Keratinocyte (primary cell): ENCODE measurements around the gene DGCR8. TPM values are rescaled to one million over a fixed set of nuclear protein-coding genes. Genes with fewer than 3 reads are reported as not detected.

ENCODE experiments used
- DNase-seq: peaks from one replicate; pipeline ENCODE4 v3.0.0-alpha.2; 2011; ENCODE audit warnings: low read depth, missing footprints, low spot score
- FAIRE-seq: peaks from 2 replicates; lab custom pipeline; 2011; peaks lifted over from hg19 to GRCh38; lab: Jason Lieb, UNC
- H2AFZ ChIP-seq: 2 replicates; pipeline ENCODE4 v1.6.0; 2012; ENCODE audit warnings: low read length, control low read depth, inconsistent platforms; ENCODE audit not compliant: control insufficient read depth
- H3K27ac ChIP-seq: 2 replicates; pipeline ENCODE4 v1.5.1; 2011; ENCODE audit warnings: low read length; ENCODE audit not compliant: control insufficient read depth, insufficient read depth
- H3K27me3 ChIP-seq: 3 replicates; pipeline ENCODE4 v1.6.0; 2011; ENCODE audit warnings: low read length; ENCODE audit not compliant: control insufficient read depth, insufficient read depth; ENCODE audit errors: extremely low read depth
- H3K36me3 ChIP-seq, 2 experiments: 2 replicates in 1 of 2; 3 replicates in 1 of 2; pipeline ENCODE4 v1.5.1; 2011; ENCODE audit warnings: low read length in 2 of 2, mild to moderate bottlenecking in 1 of 2; ENCODE audit not compliant: control insufficient read depth in 2 of 2, insufficient read depth in 2 of 2; ENCODE audit errors: extremely low read depth in 1 of 2
- H3K4me1 ChIP-seq: 3 replicates; pipeline ENCODE4 v1.5.1; 2011; ENCODE audit warnings: low read length; ENCODE audit not compliant: control insufficient read depth, insufficient read depth; ENCODE audit errors: extremely low read depth
- H3K4me2 ChIP-seq: 3 replicates; pipeline ENCODE4 v1.6.0; 2011; ENCODE audit warnings: low read depth, low read length; ENCODE audit not compliant: control insufficient read depth, insufficient read depth; ENCODE audit errors: extremely low read depth
- H3K4me3 ChIP-seq, 3 experiments: fragments of 200-600 bp in 1 of 3; sonication (generic) in 1 of 3; 2 replicates in 2 of 3; 3 replicates in 1 of 3; pipeline ENCODE4 v1.5.1; 2011 to 2016; ENCODE audit warnings: low read length in 3 of 3, mild to moderate bottlenecking in 3 of 3, control low read depth in 2 of 3, inconsistent platforms in 1 of 3, low read depth in 1 of 3, mixed read lengths in 1 of 3, mixed run types in 1 of 3, moderate library complexity in 1 of 3; ENCODE audit not compliant: control insufficient read depth in 2 of 3, insufficient read depth in 2 of 3; ENCODE audit errors: extremely low read depth in 1 of 3
- H3K79me2 ChIP-seq: 2 replicates; pipeline ENCODE4 v1.6.0; 2012; ENCODE audit warnings: low read length; ENCODE audit not compliant: control insufficient read depth, insufficient read depth
- H3K9ac ChIP-seq: 3 replicates; pipeline ENCODE4 v1.6.0; 2011; ENCODE audit warnings: low read length; ENCODE audit not compliant: control insufficient read depth, insufficient read depth; ENCODE audit errors: extremely low read depth
- H3K9me1 ChIP-seq: 3 replicates; pipeline ENCODE4 v1.6.0; 2011; ENCODE audit warnings: low read length; ENCODE audit not compliant: control insufficient read depth, insufficient read depth; ENCODE audit errors: extremely low read depth
- H3K9me3 ChIP-seq: 2 replicates; pipeline ENCODE4 v1.5.1; 2012; ENCODE audit warnings: low read depth, low read length; ENCODE audit not compliant: control insufficient read depth
- H4K20me1 ChIP-seq: 3 replicates; pipeline ENCODE4 v1.6.0; 2011; ENCODE audit warnings: low read length; ENCODE audit not compliant: control insufficient read depth, insufficient read depth; ENCODE audit errors: extremely low read depth
- CTCF ChIP-seq, 3 experiments: IDR thresholded peaks in 1 of 3; conservative IDR thresholded peaks in 1 of 3; optimal IDR thresholded peaks in 1 of 3; 2 replicates in 2 of 3; 3 replicates in 1 of 3; pipeline versions ENCODE3 to v1.5.1; 2011; ENCODE audit warnings: low read length in 3 of 3, mild to moderate bottlenecking in 3 of 3, moderate library complexity in 2 of 3, control low read depth in 1 of 3, inconsistent platforms in 1 of 3; ENCODE audit not compliant: insufficient read depth in 2 of 3; ENCODE audit errors: extremely low read depth in 1 of 3
- EZH2 ChIP-seq: IDR thresholded peaks from one replicate; pipeline ENCODE4 v1.6.1; 2012; ENCODE audit warnings: inconsistent platforms, mild to moderate bottlenecking, low read length, moderate library complexity
- dilution Hi-C: fragments of 300-500 bp; cut with MboI; formaldehyde crosslinking; loops from one replicate; pipeline ENCODE4 v1.7.0; 2020; ENCODE audit warnings: low sequenced_read_pairs; ENCODE audit not compliant: extremely low pct_ligation_motif_present
- polyA plus RNA-seq, 5 experiments: library from polyadenylated mRNA; depleted of rRNA in 3 of 5; stranded (reverse) in 3 of 5; stranded (forward) in 1 of 5; unstranded in 1 of 5; fragments of >200 nt; gene quantifications; 1 replicate in 1 of 5; 2 replicates in 3 of 5; 3 replicates in 1 of 5; pipeline versions ENCODE4 v1.2.1 to v1.2.3, GENCODE V29; 2011 to 2012; ENCODE audit warnings: missing spikeins in 2 of 5, low read depth in 1 of 5, low replicate concordance in 1 of 5

Gene DGCR8
- polyA plus RNA-seq, 1 donor (not counting 4 experiments of a cell fraction or from before 2014, with no cell fraction given), result 17.2 TPM

- FAIRE-seq (no peak), DNase-seq (no peak)
- Histone ChIP-seq H4K20me1 (no peaks in the 10 kb centered on the region), H3K4me3 (no peak overlapping the region), H3K9ac (no peak overlapping the region), H3K9me3 (no peaks in the 10 kb centered on the region), H3K79me2 (no peaks in the 10 kb centered on the region), H2AFZ (no peak overlapping the region), H3K27ac (no peak overlapping the region), H3K36me3 (peaks cover 0 to 19% of the 10 kb centered on the region in 2 experiments), H3K4me1 (no peaks in the 10 kb centered on the region), H3K9me1 (no peaks in the 10 kb centered on the region), H3K27me3 (no peaks in the 10 kb centered on the region), H3K4me2 (no peak overlapping the region)
- no peak for TF ChIP-seq EZH2
- no peak for TF ChIP-seq CTCF (optimal IDR thresholded peaks at IDR 0.05 in 1 of 3, IDR thresholded peaks at IDR 0.05 in 1 of 3, conservative IDR thresholded peaks at IDR 0.05 in 1 of 3; ENCODE audit: extremely low read depth in 1 of 3, insufficient read depth in 2 of 3, low read length in 3 of 3)
- dilution Hi-C loops, result no loop called here
Observed at GRCh38 chr22:20043057-20043996, 36.7 kb upstream of the DGCR8 start.

GRCh38 chr22:20043997-20044342 is 36.1 kb upstream of the DGCR8 start:
- no peak for FAIRE-seq
- Histone ChIP-seq H3K4me3 (no peak overlapping the region), H3K4me1 (no peaks in the 10 kb centered on the region), H3K27me3 (no peaks in the 10 kb centered on the region), H2AFZ (no peak overlapping the region), H3K79me2 (no peaks in the 10 kb centered on the region), H3K4me2 (no peak overlapping the region), H3K27ac (no peak overlapping the region), H3K9ac (no peak overlapping the region), H3K9me1 (no peaks in the 10 kb centered on the region), H4K20me1 (no peaks in the 10 kb centered on the region), H3K36me3 (peaks cover 0 to 17% of the 10 kb centered on the region in 2 experiments), H3K9me3 (no peaks in the 10 kb centered on the region)
- no peak for DNase-seq
- TF ChIP-seq CTCF (optimal IDR thresholded peaks at IDR 0.05 in 1 of 3, IDR thresholded peaks at IDR 0.05 in 1 of 3, conservative IDR thresholded peaks at IDR 0.05 in 1 of 3; ENCODE audit: extremely low read depth in 1 of 3, insufficient read depth in 2 of 3, low read length in 3 of 3) (no peak), EZH2 (no peak)
- dilution Hi-C loops, result no loop called here
